UCSD-AML1 (cell line): ENCODE measurements around the gene EXPH5.

Source experiments
- DNase-seq: peaks from one replicate; lab custom pipeline; 2025; ENCODE audit not compliant: unreplicated experiment; lab: John Stamatoyannopoulos, UW

The EXPH5 gene

GRCh38 chr11:108522318-108522717 is 71.2 kb downstream of the EXPH5 start:
- DNase-seq = no peak

DNA sequence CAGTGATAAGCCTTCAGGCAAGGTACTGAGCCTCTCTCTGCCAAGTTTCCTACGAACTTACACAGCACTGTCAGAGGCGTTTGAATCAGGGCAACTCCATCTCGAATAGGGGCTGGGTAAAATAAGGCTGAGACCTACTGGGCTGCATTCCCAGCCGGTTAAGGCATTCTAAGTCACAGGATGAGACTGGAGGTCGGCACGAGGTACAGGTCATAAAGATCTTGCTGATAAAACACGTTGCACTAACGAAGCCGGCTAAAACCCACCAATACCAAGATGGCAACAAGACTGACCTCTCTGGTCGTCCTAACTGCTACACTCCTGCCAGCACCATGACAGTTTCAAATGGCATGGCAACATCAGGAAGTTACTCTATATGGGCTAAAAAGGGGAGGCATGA is 75.0 kb downstream of the EXPH5 start:
- no peak for DNase-seq

GRCh38 chr11:108516125-108516524 is 77.4 kb downstream of the EXPH5 start:
- no peak for DNase-seq

- no peak for DNase-seq
Observed at GRCh38 chr11:108512708-108513107, 80.9 kb downstream of the EXPH5 start.

DNA sequence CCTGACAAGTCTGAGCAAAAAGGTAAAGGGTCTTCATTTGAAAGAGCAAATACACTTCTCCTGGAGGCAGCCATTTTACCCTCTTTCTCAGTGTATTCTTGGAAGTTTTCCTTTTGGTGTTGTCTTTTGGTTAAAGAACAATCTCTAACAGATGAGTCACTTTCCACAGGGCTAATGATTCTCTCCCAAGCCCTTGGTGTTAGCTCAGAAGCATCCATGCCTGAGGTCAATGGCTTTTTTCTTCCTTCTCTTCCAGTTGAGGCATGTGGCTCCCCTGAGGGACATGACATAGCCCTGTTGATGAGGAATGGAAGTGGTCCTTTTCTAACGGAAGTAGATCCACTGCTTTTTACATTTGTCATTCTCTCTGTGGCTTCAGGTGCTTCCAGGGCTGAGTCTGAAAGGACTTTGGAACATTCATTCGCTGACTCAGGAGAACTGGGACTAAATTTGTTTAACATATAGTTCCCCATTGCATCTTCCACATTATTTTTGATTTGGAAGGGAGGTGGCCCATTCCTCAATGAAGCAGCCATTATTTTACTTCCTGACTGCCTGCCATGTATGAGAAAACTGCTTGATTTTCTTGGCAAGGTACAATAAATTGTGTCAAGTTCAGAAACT is 81.6 kb downstream of the EXPH5 start:
- no peak for DNase-seq

- no peak for DNase-seq
Observed at GRCh38 chr11:108508653-108509593, 84.6 kb downstream of the EXPH5 start.

GRCh38 chr11:108501396-108501795 is 92.2 kb downstream of the EXPH5 start:
- DNase-seq = no peak

DNA sequence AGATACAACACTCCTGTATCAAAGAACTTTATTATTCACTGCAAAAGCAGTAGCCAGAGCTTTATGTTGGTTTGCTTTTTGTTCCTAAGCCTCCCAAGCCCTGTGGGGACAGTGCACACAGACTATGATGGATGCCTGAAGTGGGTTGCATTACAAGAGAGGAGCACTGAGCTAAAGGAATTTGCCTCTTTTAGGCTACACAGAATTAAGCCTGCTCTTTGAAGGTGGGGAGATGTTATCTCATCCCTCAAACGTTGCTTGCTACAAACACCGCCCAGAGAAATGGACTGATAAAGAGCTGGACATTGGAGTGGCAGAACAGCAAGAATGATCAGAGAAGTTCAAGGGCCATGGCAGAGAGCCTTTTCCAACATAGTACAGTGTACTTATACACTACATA is 92.8 kb downstream of the EXPH5 start:
- no peak for DNase-seq

- DNase-seq = no peak
Observed at GRCh38 chr11:108500169-108500568, 93.4 kb downstream of the EXPH5 start.

DNA sequence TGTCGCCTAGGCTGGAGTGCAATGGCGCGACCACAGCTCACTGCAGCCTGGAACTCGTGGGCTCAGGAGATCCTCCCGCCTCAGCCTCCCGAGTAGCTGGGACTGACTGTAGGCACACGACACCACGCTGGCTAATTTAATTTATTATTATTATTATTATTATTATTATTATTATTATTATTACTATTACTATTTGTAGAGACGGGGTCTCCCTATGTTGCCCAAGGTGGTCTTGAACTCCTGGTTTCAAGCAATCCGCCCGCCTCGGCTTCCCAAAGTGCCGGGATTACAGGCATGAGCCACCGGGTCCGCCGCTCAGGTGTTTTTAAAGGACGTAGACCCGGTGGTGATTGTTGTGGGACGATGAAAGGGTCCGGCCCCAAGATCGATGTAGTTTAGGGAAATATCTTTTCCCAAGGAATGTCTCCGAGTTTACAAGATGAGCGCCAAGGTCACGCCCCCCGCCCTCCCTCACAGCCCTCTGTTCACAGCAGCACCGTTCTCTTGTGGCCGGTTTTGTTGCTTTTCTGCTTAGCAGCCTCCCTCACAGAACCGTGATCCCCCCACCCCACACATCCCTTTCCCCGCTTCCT is 94.7 kb downstream of the EXPH5 start:
- no peak for DNase-seq

GRCh38 chr11:108498046-108498815 is 95.3 kb downstream of the EXPH5 start, which contains the start of gene POGLUT3:
TSS of gene POGLUT3 (minus strand) at chr11:108498384. CDS start at chr11:108498366, 18 bp downstream.
- peak; percentile 61 for DNase-seq

DNA sequence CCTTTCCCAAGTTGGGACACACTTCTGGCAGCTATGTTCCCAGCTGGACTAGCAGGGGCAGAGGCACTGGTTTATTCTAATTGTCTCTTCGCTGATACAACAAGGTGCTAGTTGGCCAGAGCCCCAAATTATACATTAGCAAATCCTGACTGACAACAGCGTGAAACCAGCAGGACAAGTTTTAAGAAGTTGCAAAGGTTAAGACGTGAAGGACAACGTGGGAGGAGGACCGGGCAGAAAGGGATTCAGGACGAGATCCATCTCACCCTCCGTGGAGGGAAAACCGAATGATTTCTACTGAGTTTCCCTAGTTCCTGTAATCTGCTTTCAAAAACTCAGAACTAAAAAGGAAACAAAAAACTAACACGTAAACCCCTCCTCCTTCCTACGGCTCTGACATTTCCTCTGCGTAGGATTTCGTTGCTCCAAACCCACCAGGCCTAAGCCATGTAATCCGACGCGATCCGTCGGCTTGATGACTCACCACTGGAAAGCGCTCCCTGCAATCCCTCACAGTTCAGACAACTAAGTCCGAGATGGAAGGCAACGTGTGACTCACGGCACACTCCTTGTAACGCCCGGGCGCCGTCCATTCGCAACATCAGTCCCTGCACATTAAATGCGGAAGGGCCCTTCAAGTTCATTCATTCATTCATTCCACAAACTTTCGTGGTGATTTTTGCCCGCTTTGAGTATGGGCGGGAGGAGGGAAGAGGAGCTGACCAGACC is 96.1 kb downstream of the EXPH5 start:
- peak; percentile 84 for DNase-seq

DNA sequence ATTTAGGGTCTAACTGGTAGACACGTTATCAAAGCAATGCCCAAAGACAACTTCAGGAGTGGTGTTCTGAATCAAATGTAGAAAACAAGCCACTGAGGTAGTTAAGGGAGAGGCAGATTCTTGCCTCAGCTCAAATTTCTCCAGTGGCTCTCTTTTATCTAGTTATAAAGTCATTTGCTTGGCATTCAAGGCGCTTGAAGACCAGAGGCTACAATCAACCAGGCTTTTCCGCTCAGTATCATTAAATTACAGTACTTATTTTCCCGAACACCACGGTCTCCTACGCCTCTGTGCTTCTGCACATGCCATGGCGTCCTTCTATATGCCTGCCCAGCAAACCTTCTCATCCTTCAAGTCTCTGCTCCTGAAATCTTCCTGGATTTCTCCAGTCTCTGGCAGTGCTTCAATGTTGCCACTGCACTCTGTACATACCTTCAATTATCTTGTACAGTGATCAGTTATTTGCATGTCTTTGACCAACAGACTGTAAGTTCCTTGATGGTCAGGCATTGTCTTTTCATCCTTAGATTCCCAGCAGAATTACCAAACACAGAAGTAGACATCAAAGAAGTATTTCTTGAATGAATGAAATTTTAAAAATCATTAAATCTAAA is 96.8 kb downstream of the EXPH5 start:
- no peak for DNase-seq

DNA sequence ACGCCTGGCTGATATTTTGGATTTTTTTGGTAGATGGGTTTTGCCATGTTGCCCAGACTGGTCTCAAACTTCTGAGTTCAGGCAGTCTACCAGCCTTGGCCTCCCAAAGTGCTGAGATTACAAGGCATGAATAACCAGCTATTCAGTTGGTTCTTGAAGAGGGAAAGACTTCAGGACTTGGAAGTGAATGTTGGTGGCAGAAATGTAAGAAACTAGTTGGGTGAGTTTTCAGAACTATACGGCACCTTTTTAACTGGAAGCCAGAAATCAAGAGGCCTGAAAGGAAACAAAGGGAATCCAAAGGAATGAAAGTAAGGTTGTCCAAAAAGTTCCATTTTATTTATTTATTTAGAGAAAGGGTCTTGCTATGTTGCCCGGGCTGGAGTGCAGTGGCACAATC is 98.2 kb downstream of the EXPH5 start:
- DNase-seq = no peak

- DNase-seq = no peak
Observed at GRCh38 chr11:108494182-108494581, 99.4 kb downstream of the EXPH5 start.

- DNase-seq = no peak
Observed at GRCh38 chr11:108491936-108492335, 101.6 kb downstream of the EXPH5 start.

DNA sequence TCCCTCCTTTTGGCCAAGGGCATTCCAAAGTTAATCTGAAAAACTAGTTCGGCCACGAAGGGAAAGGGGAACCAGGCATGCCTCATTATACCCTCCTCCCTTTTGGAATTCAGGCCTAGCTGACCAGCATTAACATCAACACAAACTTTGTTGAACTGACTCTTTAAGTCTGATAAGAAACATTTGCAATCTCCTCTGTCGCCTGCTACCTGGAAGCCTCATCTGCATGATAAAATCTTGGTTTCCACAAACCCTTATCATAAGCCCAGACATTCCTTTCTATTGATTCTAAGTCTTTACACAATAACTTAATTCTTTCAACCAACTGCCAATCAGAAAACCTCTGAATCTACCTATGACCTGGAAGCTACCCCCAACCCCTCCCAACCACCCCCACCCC is 106.7 kb downstream of the EXPH5 start:
- no peak for DNase-seq

- no peak for DNase-seq
Observed at GRCh38 chr11:108486331-108486730, 107.2 kb downstream of the EXPH5 start.

- DNase-seq = no peak
Observed at GRCh38 chr11:108483163-108483562, 110.4 kb downstream of the EXPH5 start.
